GM23338 (cell line): ENCODE results near the gene WWOX. TPM values are rescaled to one million over a fixed set of nuclear protein-coding genes. Genes with fewer than 3 reads are reported as not detected.

Experiments used
- ATAC-seq: fragments of 200-7000 bp; cut with Tn5 transposase; 3 replicates; pipeline ENCODE4 v1.9.1; 2020
- DNase-seq: peaks from one replicate; pipeline ENCODE4 v3.0.0-alpha.2; 2015; ENCODE audit warnings: low spot score
- H2AFZ ChIP-seq: fragments of 200-600 bp; sonication (generic); 2 replicates; pipeline ENCODE4 v1.8.0; 2016; ENCODE audit warnings: antibody characterized with exemption, mild to moderate bottlenecking, moderate library complexity
- H3F3A ChIP-seq: fragments of 200-600 bp; sonication (generic); replicated peaks from 2 replicates; pipeline ENCODE4 v1.8.0; 2017; ENCODE audit warnings: antibody characterized with exemption, mixed run types, low read depth
- H3K27ac ChIP-seq: fragments of 200-600 bp; sonication (generic); 2 replicates; pipeline ENCODE4 v1.6.1; 2016; ENCODE audit warnings: low read depth
- H3K27me3 ChIP-seq: fragments of 200-600 bp; sonication (generic); 2 replicates; pipeline ENCODE4 v1.8.0; 2016; ENCODE audit warnings: mild to moderate bottlenecking, mixed run types, moderate library complexity; ENCODE audit not compliant: insufficient read depth
- H3K36me3 ChIP-seq: fragments of 200-600 bp; sonication (generic); 2 replicates; pipeline ENCODE4 v1.8.0; 2016; ENCODE audit warnings: mild to moderate bottlenecking; ENCODE audit not compliant: insufficient read depth
- H3K4me1 ChIP-seq: fragments of 200-600 bp; sonication (generic); 2 replicates; pipeline ENCODE4 v1.8.0; 2016; ENCODE audit warnings: mild to moderate bottlenecking, moderate library complexity; ENCODE audit not compliant: insufficient read depth
- H3K4me2 ChIP-seq: fragments of 200-600 bp; sonication (generic); 2 replicates; pipeline ENCODE4 v1.7.1; 2017; ENCODE audit warnings: mixed run types
- H3K4me3 ChIP-seq: fragments of 200-600 bp; sonication (generic); 2 replicates; pipeline ENCODE4 v1.6.1; 2016; ENCODE audit warnings: mixed run types
- H3K79me2 ChIP-seq: fragments of 200-600 bp; sonication (generic); replicated peaks from 2 replicates; pipeline ENCODE4 v1.8.0; 2017; ENCODE audit warnings: mild to moderate bottlenecking; ENCODE audit not compliant: insufficient read depth
- H3K9me2 ChIP-seq: fragments of 200-600 bp; sonication (generic); 2 replicates; pipeline ENCODE4 v1.8.0; 2017; ENCODE audit not compliant: insufficient read depth
- H4K20me1 ChIP-seq: fragments of 200-600 bp; sonication (generic); replicated peaks from 2 replicates; pipeline ENCODE4 v1.8.0; 2017; ENCODE audit warnings: mild to moderate bottlenecking; ENCODE audit not compliant: insufficient read depth
- H3K27ac Mint-ChIP-seq: 2 replicates; pipeline ENCODE4 v1.8.0; 2020; ENCODE audit warnings: inconsistent platforms, mild to moderate bottlenecking, moderate library complexity, mixed read lengths
- H3K27me3 Mint-ChIP-seq: 3 replicates; pipeline ENCODE4 v1.8.0; 2022; ENCODE audit warnings: low read depth, mild to moderate bottlenecking, moderate library complexity, mixed read lengths, inconsistent platforms; ENCODE audit not compliant: insufficient read depth, poor library complexity
- H3K36me3 Mint-ChIP-seq: 3 replicates; pipeline ENCODE4 v1.8.0; 2021; ENCODE audit warnings: low read depth, mild to moderate bottlenecking, inconsistent platforms, moderate library complexity, mixed read lengths
- H3K4me1 Mint-ChIP-seq: 3 replicates; pipeline ENCODE4 v1.8.0; 2020; ENCODE audit warnings: mild to moderate bottlenecking, inconsistent platforms, mixed read lengths
- H3K4me3 Mint-ChIP-seq: 3 replicates; pipeline ENCODE4 v1.8.0; 2021; ENCODE audit warnings: moderate library complexity, mild to moderate bottlenecking, inconsistent platforms, mixed read lengths
- H3K9me3 Mint-ChIP-seq: 3 replicates; pipeline ENCODE4 v1.8.0; 2020; ENCODE audit warnings: moderate library complexity, mild to moderate bottlenecking, inconsistent platforms, mixed read lengths
- CREB1 ChIP-seq: fragments of 250-450 bp; sonication (Bioruptor Pico); IDR thresholded peaks from 2 replicates; pipeline ENCODE4 v1.5.0; 2020; ENCODE audit warnings: low read depth, mild to moderate bottlenecking, moderate library complexity
- CTCF ChIP-seq, 2 experiments: fragments of 200-600 bp in 1 of 2; sonication (generic) in 1 of 2; conservative IDR thresholded peaks; 2 replicates each; pipeline versions ENCODE4 v1.5.1 to v1.6.1; 2016 to 2017; ENCODE audit warnings: antibody characterized with exemption in 2 of 2, low read depth in 2 of 2, mild to moderate bottlenecking in 2 of 2, moderate library complexity in 1 of 2
- ETS1 ChIP-seq: IDR thresholded peaks from 2 replicates; pipeline ENCODE4 v1.6.1; 2016; ENCODE audit warnings: antibody characterized with exemption
- EZH2 ChIP-seq: fragments of 200-600 bp; sonication (generic); IDR thresholded peaks from one replicate; pipeline ENCODE4 v1.8.0; 2017; ENCODE audit warnings: antibody characterized with exemption, mild to moderate bottlenecking, low read depth; ENCODE audit not compliant: unreplicated experiment
- EZH2phosphoT487 ChIP-seq: fragments of 200-600 bp; sonication (generic); IDR thresholded peaks from one replicate; pipeline ENCODE4 v1.8.1; 2018; ENCODE audit warnings: antibody characterized with exemption; ENCODE audit not compliant: unreplicated experiment
- JUNB ChIP-seq: IDR thresholded peaks from one replicate; pipeline ENCODE4 v1.6.1; 2016; ENCODE audit warnings: antibody characterized with exemption; ENCODE audit not compliant: unreplicated experiment
- NANOG ChIP-seq: IDR thresholded peaks from 2 replicates; pipeline ENCODE4 v1.6.1; 2016; ENCODE audit warnings: antibody characterized with exemption, borderline replicate concordance
- POLR2AphosphoS5 ChIP-seq: IDR thresholded peaks from 2 replicates; pipeline ENCODE4 v1.6.1; 2016; ENCODE audit warnings: antibody characterized with exemption, low read depth
- STAT1 ChIP-seq: IDR thresholded peaks from one replicate; pipeline ENCODE4 v1.6.1; 2016; ENCODE audit warnings: antibody characterized with exemption; ENCODE audit not compliant: unreplicated experiment
- ZNF114 ChIP-seq: fragments of 250-450 bp; sonication (Bioruptor Pico); IDR thresholded peaks from 2 replicates; pipeline ENCODE4 v1.5.0; 2020; ENCODE audit warnings: mild to moderate bottlenecking, moderate library complexity
- ZNF331 ChIP-seq: fragments of 250-450 bp; sonication (Bioruptor Pico); IDR thresholded peaks from 2 replicates; pipeline ENCODE4 v1.5.0; 2020; ENCODE audit warnings: low read depth, mild to moderate bottlenecking, moderate library complexity
- ZNF462 ChIP-seq: fragments of 250-450 bp; sonication (Bioruptor Pico); IDR thresholded peaks from 2 replicates; pipeline ENCODE4 v1.5.0; 2020; ENCODE audit warnings: mild to moderate bottlenecking, moderate library complexity
- polyA plus RNA-seq: library from polyadenylated mRNA; unstranded; fragments of >200 nt; fragmentation: Nextera tagmentation; extraction: Ambion mirVana; gene quantifications from 2 replicates; pipeline ENCODE4 v1.2.1, GENCODE V29; 2016
- total RNA-seq: library from RNA; depleted of rRNA; stranded (reverse); fragments of >200 nt; shearing (Covaris generic); gene quantifications from 2 replicates; pipeline ENCODE4 v1.2.3, GENCODE V29; 2014
- TF ChIP-seq, protein P1 (sequence below): IDR thresholded peaks from one replicate; pipeline ENCODE4 v1.6.1; 2018; ENCODE audit warnings: antibody characterized with exemption; ENCODE audit not compliant: unreplicated experiment

WWOX gene
- total and polyA plus RNA-seq, 2 experiments from 2014 or later, result 10.0 to 19.3 TPM

GRCh38 chr16:79175286-79176057 is 1076.0 kb downstream of the WWOX start:
- no peak overlapping the region for H3K4me3 ChIP-seq
- H3K9me2 ChIP-seq, result no peaks in the 10 kb centered on the region
- H2AFZ ChIP-seq, result no peak overlapping the region
- no peaks in the 10 kb centered on the region for H3K36me3 ChIP-seq
- H3K27ac Mint-ChIP-seq, result no peak overlapping the region
- H3K36me3 Mint-ChIP-seq, result no peaks in the 10 kb centered on the region
- no peaks in the 10 kb centered on the region for H3K27me3 Mint-ChIP-seq
- no peak for TF ChIP-seq CREB1 (CRISPR knock-in tag)
- TF ChIP-seq ZNF462 (CRISPR knock-in tag), result no peak
- TF ChIP-seq POLR2AphosphoS5, result no peak
- no peak for TF ChIP-seq STAT1
- no peak for TF ChIP-seq EZH2
- TF ChIP-seq, protein P1, sequence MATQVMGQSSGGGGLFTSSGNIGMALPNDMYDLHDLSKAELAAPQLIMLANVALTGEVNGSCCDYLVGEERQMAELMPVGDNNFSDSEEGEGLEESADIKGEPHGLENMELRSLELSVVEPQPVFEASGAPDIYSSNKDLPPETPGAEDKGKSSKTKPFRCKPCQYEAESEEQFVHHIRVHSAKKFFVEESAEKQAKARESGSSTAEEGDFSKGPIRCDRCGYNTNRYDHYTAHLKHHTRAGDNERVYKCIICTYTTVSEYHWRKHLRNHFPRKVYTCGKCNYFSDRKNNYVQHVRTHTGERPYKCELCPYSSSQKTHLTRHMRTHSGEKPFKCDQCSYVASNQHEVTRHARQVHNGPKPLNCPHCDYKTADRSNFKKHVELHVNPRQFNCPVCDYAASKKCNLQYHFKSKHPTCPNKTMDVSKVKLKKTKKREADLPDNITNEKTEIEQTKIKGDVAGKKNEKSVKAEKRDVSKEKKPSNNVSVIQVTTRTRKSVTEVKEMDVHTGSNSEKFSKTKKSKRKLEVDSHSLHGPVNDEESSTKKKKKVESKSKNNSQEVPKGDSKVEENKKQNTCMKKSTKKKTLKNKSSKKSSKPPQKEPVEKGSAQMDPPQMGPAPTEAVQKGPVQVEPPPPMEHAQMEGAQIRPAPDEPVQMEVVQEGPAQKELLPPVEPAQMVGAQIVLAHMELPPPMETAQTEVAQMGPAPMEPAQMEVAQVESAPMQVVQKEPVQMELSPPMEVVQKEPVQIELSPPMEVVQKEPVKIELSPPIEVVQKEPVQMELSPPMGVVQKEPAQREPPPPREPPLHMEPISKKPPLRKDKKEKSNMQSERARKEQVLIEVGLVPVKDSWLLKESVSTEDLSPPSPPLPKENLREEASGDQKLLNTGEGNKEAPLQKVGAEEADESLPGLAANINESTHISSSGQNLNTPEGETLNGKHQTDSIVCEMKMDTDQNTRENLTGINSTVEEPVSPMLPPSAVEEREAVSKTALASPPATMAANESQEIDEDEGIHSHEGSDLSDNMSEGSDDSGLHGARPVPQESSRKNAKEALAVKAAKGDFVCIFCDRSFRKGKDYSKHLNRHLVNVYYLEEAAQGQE, result no peak
- no peak for TF ChIP-seq EZH2phosphoT487
- no peak for TF ChIP-seq ZNF114 (CRISPR knock-in tag)
- TF ChIP-seq JUNB, result no peak
- no peak for TF ChIP-seq ETS1
- no peak for TF ChIP-seq CTCF (conservative IDR thresholded peaks at IDR 0.05; ENCODE audit: low read depth in 2 of 2)
- TF ChIP-seq ZNF331, result no peak
- no peak for TF ChIP-seq NANOG
- H3F3A ChIP-seq, result no peaks in the 10 kb centered on the region
- no peak overlapping the region for H3K4me3 Mint-ChIP-seq
- H3K4me1 ChIP-seq, result no peaks in the 10 kb centered on the region
- H3K4me1 Mint-ChIP-seq, result peaks cover 8% of the 10 kb centered on the region; the same call in 2 of the 3 replicates
- DNase-seq (no peak), ATAC-seq (no peak)
- no peaks in the 10 kb centered on the region for H4K20me1 ChIP-seq
- H3K4me2 ChIP-seq, result no peak overlapping the region
- H3K79me2 ChIP-seq, result no peaks in the 10 kb centered on the region
- no peaks in the 10 kb centered on the region for H3K27me3 ChIP-seq
- peaks cover 3% of the 10 kb centered on the region; the same call in 1 of the 3 replicates for H3K9me3 Mint-ChIP-seq
- no peak overlapping the region for H3K27ac ChIP-seq
